Transverse colon (tissue), 3 donors: ENCODE data around the gene COL4A1.

Source experiments
- POLR2A ChIP-seq: fragments of 450-650 bp; IDR thresholded peaks from one replicate; pipeline ENCODE4 v1.6.1; 2016; ENCODE audit warnings: antibody characterized with exemption, mild to moderate bottlenecking, moderate library complexity
- POLR2AphosphoS5 ChIP-seq, 3 donors: sonication (generic); formaldehyde crosslinking; IDR thresholded peaks; one replicate each; pipeline ENCODE4 v1.6.1; 2016; ENCODE audit warnings: antibody characterized with exemption in 3 of 3

- TF ChIP-seq POLR2AphosphoS5 (IDR thresholded peaks at IDR 0.05), result peak in 2 of 3 donors; percentile 14 to 66
- TF ChIP-seq POLR2A, result no peak
Observed at GRCh38 chr13:110250258-110250891, 56.6 kb downstream of the COL4A1 start.
